Measurements from ENCODE around the gene RILPL1. TPM values are rescaled to one million over a fixed set of nuclear protein-coding genes. Genes with fewer than 3 reads are reported as not detected.

The RILPL1 gene
- total and polyA plus RNA-seq, 9 of the 15 experiments (the other 6 are each of a cell fraction or from before 2014, with no cell fraction given), result 0.25 to 10.6 (median 8.6) TPM

DNA sequence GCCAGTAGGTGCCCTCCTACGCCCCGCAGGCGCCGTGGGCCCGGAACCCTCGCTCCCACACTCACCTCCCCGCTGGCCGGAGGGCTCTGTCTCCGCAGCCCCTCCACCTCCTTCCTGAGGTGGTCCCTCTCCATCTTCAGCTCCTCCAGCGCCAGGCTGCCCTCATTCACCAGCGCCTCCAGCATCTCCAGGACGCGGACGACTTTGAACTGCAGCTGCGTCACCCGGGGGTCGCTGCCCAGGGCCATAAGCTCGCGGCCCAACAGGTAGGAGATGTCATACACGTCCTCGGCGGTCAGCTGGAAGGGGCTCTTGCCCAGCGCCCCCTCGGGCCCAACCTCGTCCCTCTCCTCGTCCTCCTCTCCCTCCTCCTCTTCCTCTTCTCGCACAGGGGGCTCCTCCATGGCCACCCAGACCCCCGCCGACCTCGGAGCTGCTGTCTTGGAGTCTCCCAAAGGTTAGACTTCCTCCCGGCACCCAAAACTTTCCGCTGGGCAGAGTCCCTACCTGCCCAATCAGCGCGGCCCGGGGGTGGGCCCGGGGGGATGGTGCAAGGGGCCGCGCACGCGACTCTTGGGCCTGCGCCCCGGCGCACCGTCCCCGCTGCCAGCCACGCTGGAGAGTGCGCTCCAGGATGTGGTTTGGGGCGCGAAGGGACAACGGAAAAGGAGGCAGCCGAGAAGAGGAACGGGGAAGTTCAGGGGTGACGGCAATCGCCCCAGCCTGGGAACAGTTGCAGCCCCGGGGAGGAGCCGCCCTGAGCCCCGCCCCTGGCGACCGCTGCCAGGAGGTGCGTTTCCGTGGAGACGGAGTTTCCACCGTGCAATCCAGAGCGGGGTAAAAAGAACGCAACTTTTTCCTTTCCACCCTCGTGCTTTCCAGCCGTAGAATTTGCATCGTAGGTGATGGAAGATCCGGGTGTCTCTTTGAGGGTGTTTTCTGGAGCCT lies 97.2 kb downstream of the RILPL1 start, which contains the start of gene RILPL2 (continued):
- TF ChIP-seq RAD51 (IDR thresholded peaks at IDR 0.05; ENCODE audit: borderline replicate concordance, low read depth) (no peak), CBFA2T2 (conservative IDR thresholded peaks at IDR 0.05) (no peak), HLTF (IDR thresholded peaks at IDR 0.05) (no peak), ATF1 (CRISPR knock-in tag; IDR thresholded peaks at IDR 0.05) (no peak), ATF1 (tag; IDR thresholded peaks at IDR 0.05) (peak; percentile 40; the same call in 1 of the 2 replicates), GATAD2A (IDR thresholded peaks at IDR 0.05) (peak; percentile 71; the same call in 1 of the 2 replicates), PHB2 (IDR thresholded peaks at IDR 0.05; ENCODE audit: low read depth) (no peak), MEF2A (IDR thresholded peaks at IDR 0.05; ENCODE audit: control insufficient read depth, low read depth, low read length) (no peak), FOS (IDR thresholded peaks at IDR 0.05; ENCODE audit: extremely low read depth, insufficient read length) (no peak), NRF1 (conservative IDR thresholded peaks at IDR 0.05 in 1 of 2, IDR thresholded peaks at IDR 0.05 in 1 of 2) (peak; percentile 84 to 87), CCNT2 (IDR thresholded peaks at IDR 0.05; ENCODE audit: borderline replicate concordance, extremely low read depth, insufficient read length, low read depth, low read length) (no peak), ZNF57 (CRISPR knock-in tag; IDR thresholded peaks at IDR 0.05) (no peak)
- TF ChIP-seq, protein P1, sequence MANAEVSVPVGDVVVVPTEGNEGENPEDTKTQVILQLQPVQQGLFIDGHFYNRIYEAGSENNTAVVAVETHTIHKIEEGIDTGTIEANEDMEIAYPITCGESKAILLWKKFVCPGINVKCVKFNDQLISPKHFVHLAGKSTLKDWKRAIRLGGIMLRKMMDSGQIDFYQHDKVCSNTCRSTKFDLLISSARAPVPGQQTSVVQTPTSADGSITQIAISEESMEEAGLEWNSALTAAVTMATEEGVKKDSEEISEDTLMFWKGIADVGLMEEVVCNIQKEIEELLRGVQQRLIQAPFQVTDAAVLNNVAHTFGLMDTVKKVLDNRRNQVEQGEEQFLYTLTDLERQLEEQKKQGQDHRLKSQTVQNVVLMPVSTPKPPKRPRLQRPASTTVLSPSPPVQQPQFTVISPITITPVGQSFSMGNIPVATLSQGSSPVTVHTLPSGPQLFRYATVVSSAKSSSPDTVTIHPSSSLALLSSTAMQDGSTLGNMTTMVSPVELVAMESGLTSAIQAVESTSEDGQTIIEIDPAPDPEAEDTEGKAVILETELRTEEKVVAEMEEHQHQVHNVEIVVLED (CRISPR knock-in tag; IDR thresholded peaks at IDR 0.05), result peak; percentile 45; the same call in 1 of the 2 replicates
- TF ChIP-seq, protein P2, sequence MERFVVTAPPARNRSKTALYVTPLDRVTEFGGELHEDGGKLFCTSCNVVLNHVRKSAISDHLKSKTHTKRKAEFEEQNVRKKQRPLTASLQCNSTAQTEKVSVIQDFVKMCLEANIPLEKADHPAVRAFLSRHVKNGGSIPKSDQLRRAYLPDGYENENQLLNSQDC (CRISPR knock-in tag; IDR thresholded peaks at IDR 0.05), result no peak
- TF ChIP-seq, protein P3, sequence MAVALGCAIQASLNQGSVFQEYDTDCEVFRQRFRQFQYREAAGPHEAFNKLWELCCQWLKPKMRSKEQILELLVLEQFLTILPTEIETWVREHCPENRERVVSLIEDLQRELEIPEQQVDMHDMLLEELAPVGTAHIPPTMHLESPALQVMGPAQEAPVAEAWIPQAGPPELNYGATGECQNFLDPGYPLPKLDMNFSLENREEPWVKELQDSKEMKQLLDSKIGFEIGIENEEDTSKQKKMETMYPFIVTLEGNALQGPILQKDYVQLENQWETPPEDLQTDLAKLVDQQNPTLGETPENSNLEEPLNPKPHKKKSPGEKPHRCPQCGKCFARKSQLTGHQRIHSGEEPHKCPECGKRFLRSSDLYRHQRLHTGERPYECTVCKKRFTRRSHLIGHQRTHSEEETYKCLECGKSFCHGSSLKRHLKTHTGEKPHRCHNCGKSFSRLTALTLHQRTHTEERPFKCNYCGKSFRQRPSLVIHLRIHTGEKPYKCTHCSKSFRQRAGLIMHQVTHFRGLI (CRISPR knock-in tag; IDR thresholded peaks at IDR 0.05), result no peak
- TF ChIP-seq, protein P4, sequence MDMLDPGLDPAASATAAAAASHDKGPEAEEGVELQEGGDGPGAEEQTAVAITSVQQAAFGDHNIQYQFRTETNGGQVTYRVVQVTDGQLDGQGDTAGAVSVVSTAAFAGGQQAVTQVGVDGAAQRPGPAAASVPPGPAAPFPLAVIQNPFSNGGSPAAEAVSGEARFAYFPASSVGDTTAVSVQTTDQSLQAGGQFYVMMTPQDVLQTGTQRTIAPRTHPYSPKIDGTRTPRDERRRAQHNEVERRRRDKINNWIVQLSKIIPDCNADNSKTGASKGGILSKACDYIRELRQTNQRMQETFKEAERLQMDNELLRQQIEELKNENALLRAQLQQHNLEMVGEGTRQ (CRISPR knock-in tag; IDR thresholded peaks at IDR 0.05), result no peak
- TF ChIP-seq, protein P5, sequence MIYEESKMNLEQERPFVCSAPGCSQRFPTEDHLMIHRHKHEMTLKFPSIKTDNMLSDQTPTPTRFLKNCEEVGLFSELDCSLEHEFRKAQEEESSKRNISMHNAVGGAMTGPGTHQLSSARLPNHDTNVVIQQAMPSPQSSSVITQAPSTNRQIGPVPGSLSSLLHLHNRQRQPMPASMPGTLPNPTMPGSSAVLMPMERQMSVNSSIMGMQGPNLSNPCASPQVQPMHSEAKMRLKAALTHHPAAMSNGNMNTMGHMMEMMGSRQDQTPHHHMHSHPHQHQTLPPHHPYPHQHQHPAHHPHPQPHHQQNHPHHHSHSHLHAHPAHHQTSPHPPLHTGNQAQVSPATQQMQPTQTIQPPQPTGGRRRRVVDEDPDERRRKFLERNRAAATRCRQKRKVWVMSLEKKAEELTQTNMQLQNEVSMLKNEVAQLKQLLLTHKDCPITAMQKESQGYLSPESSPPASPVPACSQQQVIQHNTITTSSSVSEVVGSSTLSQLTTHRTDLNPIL (CRISPR knock-in tag; IDR thresholded peaks at IDR 0.05), result no peak
- TF ChIP-seq, protein P6, sequence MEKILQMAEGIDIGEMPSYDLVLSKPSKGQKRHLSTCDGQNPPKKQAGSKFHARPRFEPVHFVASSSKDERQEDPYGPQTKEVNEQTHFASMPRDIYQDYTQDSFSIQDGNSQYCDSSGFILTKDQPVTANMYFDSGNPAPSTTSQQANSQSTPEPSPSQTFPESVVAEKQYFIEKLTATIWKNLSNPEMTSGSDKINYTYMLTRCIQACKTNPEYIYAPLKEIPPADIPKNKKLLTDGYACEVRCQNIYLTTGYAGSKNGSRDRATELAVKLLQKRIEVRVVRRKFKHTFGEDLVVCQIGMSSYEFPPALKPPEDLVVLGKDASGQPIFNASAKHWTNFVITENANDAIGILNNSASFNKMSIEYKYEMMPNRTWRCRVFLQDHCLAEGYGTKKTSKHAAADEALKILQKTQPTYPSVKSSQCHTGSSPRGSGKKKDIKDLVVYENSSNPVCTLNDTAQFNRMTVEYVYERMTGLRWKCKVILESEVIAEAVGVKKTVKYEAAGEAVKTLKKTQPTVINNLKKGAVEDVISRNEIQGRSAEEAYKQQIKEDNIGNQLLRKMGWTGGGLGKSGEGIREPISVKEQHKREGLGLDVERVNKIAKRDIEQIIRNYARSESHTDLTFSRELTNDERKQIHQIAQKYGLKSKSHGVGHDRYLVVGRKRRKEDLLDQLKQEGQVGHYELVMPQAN (IDR thresholded peaks at IDR 0.05; ENCODE audit: borderline replicate concordance), result no peak; the same call in 1 of the 2 replicates
- TF ChIP-seq, protein P7, sequence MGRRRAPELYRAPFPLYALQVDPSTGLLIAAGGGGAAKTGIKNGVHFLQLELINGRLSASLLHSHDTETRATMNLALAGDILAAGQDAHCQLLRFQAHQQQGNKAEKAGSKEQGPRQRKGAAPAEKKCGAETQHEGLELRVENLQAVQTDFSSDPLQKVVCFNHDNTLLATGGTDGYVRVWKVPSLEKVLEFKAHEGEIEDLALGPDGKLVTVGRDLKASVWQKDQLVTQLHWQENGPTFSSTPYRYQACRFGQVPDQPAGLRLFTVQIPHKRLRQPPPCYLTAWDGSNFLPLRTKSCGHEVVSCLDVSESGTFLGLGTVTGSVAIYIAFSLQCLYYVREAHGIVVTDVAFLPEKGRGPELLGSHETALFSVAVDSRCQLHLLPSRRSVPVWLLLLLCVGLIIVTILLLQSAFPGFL (CRISPR knock-in tag; IDR thresholded peaks at IDR 0.05), result no peak

Data from K562 (cell line).